ENCODE data around the gene TNFAIP8L3. TPM values are rescaled to one million over a fixed set of nuclear protein-coding genes. Genes with fewer than 3 reads are reported as not detected.
A peak's percentile ranks its signal among the peaks of the same experiment; 100 is the strongest.
"Not testable (repeated sequence)": the region's sequence is repeated elsewhere in the genome, so short reads cannot be mapped to it uniquely, and the experiment has no call there.

The TNFAIP8L3 gene
- total RNA-seq, 1 donor from 2014 or later: 4.2 TPM

DNA sequence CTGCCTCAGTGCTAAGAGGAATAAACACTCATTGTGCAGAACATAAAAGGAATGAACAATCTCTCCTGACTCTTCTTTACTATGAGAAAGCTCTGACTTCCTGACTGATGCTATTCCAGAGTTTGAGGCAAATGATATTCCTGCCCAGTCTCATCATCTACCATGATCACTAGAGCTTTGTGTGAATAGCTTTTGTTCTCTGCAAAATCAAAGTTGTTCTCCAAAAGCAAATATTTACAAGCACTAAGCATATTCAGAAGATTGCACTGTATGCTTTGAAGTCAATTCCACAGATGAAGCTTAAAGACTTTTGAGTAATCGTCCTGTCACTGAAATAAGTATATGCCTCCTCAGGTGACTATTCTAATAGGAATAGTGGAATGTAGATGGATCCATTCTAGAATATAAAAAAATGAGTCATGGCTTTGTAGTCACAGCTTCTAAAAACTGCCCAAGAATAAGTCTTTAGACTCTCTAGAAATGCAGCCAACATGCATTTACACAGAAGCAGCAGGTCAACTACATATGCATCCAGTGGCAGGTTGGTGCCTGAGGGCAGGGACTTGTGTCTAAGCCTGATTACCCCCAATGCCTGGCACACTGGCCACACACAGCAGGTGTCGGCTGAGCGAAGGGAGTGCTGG lies 34.6 kb downstream of the TNFAIP8L3 start:
- no peak for DNase-seq (ENCODE audit: low spot score)

DNA sequence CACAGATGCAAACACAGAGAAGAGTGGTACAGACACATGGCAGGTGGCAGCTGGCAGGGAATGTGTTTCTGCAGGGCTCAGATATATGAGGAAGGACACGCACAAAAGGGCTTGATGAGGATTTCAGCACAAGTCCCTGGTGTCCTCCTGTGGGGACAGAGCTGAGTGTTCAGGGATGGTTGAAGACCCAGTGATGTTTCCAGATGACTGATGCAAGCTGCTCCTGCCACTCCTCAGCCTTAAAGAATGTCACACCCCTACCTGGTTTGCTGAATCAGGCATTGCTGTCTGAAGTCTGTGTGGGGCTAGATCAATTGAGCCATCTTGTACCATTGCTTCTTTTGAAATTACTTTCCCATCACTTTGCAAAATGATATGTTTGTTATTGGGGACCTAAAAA lies 40.2 kb downstream of the TNFAIP8L3 start:
- no peak for DNase-seq (ENCODE audit: low spot score)

DNA sequence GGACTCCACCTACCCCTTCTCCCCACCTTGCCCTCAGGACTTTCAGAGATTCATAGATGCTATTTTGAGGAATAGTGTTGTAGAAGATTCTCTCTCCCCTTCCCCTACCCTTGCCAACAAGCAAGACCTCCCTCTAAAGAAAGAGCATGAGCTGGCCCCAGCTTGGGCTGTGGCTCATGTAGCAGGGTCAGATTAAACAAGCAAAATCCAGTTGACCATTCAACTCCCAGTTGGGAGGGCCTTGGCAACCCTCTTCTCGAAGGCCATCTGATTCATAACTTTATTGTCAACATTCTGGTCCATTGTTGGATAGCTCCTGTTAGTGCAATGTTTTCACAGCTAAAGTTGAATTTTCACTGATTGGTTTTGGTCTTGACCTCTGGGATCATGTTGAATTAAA lies 41.1 kb downstream of the TNFAIP8L3 start:
- no peak for DNase-seq (ENCODE audit: low spot score)

DNA sequence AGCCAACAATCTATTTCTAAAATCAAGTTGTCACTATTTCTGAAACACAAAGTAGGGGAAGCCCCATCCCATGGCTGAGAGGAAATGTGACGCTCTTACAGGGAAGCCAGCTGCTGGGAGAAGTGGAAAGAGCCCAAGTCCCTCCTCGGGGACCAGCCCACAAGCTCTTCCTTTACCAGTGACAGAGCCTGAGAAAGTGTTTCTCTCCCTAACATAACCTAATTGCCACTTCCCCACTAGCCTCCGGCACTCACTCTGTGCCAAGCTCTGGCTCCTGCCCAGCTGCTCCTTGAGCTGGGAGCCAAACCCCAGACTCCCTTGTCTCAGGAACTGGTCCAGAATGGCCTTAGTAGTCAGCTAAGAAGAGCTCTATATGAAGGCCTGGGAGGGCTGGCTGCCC lies 42.9 kb downstream of the TNFAIP8L3 start:
- DNase-seq (ENCODE audit: low spot score): no peak

DNA sequence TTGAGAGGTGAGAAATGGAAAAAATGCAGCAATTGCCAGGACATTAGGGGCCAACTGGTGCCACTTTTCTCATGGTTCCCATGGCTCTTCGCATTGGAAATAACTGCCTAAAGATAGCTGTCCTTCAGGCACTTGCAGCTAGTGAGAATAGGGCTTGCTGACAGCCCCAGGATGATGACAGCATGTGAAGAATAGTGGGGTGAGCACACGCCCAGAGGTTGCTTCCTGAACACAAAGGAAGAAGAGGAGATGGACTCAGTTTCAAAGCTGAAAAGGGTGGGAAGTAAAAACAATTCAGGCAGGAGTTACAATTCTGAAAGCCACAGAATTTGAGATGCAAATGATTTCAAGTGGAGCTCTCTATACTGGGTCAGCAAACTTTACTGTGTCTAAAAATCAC lies 45.6 kb downstream of the TNFAIP8L3 start:
- no peak for DNase-seq (ENCODE audit: low spot score)

DNA sequence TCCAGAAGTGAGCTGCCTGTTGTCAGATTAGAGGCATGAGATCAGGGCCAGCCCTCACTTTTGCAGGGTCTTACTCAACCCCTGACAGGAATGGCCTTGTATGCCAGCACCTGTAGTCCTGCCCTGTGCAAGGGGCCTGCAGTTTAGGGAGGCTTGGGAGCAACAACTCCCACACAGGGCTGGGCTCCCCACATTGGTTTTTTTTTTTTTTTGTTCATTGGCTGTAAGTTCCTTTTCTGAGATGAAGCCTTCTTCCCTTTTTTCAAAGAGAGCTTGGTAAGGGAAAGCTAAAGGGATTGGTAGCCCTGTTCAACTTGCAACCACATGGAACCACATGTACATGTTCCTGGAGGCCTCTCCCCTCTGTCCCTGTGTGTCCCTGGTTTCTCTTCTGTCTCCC lies 46.4 kb downstream of the TNFAIP8L3 start:
- DNase-seq (ENCODE audit: low spot score): no peak

DNA sequence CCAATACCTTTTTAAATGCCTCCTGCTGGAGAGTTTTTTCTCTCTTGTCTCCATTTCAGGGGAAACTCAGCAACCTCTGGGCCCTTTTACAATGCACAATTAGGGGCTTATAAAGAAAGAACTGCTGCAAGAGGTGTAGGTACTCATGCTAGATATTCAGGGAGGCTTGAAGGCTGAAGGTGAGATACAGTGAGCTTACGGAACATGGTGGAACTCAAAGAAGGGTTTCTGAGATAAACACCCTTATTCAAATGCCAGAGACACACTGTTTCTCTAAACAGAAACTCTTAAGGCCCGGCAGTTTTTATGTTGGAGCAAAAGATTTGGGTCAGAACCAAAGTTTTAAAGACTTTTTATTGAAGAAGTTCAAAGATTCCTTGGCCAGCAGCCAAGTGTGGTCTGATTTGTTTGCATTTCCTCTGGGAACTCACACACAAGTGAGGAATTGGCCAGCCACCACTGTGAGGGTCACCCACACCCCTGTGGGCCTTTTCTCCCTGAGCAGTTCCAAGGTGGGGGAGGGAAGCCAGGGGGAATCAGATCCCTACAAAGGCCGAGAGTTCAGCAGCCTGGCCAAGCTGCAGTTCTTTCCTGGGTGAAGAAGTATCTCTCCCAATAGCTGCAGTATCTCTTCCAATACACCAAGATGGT lies 47.8 kb downstream of the TNFAIP8L3 start:
- DNase-seq (ENCODE audit: low spot score): peak; percentile 40

DNA sequence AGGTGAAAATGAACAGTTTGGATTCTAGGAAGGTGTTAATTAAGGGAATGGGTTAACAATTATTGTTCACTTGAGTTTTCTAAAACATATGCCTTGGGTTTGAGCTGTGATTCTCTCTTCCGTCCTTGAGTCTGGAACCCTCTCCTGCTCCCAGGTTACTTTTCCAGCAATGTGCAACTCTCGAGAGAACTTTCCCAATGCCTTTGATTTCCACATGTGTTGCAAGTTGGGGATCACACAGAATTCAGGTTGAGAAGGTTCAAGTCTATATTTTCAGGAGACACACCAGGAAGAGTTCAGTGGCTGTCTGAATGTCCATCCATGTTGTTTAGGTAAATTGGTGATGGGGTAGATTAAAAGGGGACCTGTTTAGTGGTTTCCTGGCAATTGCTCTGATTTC lies 48.7 kb downstream of the TNFAIP8L3 start:
- no peak for DNase-seq (ENCODE audit: low spot score)

DNA sequence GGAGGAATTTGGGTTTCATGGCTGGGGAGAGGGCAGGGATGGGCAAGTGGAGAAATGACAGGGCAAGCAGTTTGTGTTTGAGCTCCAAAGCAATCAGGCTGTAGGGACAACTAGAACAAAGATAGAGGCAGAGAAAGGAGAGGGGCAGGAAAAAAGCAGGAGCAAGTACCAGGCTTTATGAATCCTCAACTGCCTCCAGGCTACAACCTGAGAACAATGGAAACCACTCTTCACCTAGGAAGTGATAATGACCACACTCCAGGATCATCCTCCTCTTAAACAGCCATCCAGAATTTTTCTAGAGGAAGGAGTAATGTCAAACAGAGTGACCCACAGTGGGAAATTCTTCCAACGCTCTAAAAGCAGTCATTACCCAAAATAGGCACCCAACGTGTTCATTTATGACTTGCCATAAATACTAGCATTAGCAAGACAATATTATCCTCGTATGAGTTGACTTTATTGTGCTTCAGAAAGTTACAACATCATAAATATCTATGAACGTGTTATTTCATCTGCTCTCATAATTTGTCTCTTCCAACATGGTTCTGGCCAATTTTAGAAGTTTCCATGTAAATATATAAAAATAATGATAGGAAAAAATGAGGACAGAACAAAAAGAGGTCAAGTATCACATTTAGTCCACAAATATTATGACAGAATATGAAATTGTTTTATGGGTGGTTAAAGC lies 50.5 kb downstream of the TNFAIP8L3 start:
- no peak for DNase-seq (ENCODE audit: low spot score)

DNA sequence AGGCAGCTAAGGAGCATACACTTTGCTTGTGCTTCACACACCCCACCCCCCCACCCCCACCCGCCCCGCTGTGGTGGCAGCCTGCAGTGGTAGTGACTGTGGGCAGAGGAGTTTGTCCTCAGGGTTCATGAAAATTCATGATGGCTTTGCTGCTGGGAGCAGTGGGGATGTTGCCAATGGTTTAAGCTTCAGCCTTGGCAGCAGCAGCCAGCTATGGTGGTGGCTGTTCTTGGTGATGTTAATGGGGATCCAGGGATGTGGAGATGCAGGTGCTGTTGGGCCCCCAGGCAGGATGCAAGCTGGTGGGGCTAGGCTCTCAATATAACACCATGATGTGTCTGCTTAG lies 55.8 kb downstream of the TNFAIP8L3 start:
- no peak for DNase-seq (ENCODE audit: low spot score)

DNA sequence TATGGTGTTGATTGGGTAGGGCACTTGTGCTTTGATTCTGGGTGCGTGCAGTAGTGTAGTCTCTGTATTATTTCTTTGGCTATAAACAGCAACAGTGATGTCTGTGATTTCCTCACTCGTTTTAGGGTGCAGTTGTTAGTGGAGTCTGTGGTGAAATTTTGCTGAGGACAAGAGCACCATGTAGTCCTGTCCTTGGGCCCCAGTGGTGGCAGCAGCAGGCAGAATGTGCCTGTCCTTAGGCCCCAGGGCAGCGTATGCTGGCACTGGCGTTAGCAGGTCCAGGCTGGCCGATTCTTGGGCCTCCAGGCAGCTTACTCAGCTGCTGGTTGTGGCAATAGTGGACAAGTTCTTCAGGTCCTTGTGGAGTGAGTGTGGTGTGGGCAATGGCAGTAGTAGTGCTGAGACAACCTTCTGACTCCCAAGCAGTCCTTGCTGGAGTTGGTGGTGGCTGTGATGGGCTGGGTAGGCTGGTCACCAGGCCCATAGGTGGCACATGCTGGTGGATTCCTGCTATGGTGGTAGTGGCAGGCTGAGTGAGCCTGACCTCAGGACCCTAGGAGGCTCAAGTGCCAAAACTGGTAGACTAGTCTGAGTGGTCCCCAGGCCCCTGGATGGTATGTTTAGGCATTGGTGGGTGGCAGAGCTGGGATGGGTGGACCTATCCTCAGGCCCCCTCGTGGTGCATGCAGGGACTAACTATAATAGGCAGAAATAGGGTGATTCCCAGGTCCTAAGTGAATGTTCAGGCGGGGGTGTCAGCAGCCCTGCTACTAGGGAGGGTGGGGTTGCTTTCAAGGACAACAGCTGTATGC lies 56.3 kb downstream of the TNFAIP8L3 start:
- DNase-seq (ENCODE audit: low spot score): no peak

DNA sequence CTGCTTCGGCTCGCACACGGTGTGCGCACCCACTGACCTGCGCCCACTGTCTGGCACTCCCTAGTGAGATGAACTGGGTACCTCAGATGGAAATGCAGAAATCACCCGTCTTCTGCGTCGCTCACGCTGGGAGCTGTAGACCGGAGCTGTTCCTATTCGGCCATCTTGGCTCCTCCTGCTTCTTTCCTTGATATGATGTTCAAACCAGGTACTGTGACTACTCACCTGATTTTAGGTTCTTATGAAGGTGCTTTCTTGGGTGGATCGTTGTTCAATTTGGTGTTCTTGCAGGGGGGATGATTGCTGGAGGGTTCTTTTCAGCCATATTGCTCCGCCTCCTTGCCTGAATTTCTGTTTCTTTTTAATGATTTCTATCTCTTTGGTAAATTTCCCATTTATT lies 57.2 kb downstream of the TNFAIP8L3 start:
- DNase-seq (ENCODE audit: low spot score): not testable (repeated sequence)

DNA sequence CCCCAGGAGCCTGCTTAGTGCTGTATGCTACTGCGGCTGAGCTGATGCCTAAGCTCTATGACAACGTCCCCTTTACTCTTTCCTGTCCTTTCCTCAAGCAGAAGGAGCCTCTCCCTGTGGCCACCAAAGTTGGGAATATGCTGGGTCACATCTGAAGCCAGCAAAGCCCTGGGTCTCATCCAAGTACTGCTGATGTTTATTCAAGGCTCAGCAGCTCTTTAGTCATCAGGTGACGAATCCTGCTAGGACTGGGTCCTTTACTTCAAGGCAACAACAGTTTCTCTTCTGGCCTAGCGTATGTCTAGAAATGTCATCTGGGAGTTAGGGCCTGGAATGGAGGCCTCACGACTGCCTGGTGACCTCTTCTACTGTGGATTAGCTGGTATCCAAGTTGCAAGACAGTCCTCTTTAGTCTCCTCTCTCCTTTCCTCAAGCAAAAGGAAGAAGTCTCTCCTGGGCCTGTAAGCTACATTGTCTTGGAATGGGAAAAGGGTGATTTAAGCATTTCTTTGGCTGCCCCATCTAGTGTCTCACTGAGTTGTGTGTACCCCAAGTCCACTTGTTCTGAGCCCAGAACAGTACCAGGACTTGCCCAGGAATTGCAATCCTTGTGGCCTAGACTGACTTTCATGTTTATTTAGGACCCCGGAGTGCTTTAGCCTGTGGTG lies 63.9 kb downstream of the TNFAIP8L3 start:
- peak; percentile 56 for DNase-seq (ENCODE audit: low spot score)

DNA sequence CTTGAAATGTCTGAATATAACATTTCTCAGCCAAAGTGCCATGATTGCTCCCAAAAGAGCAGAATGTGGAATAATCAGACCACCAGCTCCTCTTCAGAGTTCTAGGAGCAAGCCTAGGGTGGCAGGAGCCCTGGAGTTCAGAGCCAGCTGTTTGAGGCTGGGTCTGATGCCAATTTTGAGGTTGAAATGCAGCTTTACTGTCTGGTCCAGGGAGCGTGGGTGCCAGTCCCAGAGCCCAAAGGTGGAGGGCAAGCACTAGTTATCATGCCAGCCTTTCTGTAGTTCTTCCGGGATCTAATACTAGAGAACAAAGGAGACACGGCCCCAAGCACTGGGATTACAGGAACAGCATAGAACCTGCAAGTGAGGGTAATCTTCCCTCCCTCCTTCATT lies 69.3 kb downstream of the TNFAIP8L3 start:
- DNase-seq (ENCODE audit: low spot score): no peak

DNA sequence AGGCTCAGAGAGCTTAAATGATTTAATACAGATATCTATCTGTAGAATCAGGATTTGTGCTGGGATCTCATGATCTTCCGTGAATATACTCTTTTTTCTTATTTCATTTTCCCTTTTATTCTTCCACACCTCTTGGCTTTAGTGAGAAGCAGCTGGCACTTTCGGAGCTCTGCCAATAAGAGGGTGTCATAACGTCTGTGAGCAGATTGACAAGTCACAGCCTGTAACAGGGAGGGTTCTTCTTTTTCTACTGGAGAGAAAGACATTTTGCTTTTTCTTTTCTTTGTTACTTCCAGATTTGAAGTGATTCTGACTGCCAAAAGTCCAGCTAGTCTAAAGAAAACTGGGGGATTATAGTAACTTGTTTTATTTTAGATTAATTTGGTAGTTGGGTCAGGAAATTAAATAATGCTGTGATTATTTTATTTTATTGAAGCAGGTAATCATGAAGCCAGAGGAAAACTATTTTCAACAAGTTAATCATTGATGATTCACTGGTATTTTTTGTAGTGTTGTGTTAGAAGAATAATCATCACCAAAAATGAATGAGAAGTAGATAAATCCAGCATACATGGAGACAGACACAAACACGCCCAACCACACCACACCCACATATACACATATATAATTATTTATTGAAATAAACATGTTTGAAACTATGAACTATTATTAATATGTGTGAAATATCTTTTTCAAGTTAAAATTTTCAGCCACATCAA lies 69.8 kb downstream of the TNFAIP8L3 start:
- DNase-seq (ENCODE audit: low spot score): no peak

DNA sequence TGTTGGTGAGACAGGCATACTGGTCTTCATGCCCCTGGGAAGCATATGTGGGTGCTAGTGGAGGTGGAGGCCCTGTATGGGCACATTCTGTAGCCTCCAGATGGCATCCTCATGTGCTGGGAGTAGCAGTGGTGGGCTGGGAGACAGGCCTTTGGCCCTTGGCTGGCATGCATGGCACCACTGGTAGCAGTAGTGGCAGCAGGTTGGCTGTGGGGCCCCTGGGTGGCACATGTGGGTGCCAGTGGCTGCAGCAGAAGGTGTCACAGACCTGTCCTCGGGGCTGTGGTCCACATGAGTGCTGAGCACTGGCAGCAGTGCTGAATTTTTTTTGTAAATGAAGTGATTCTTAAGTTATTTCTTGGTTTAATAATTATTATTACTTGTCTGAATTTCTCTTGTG lies 71.2 kb downstream of the TNFAIP8L3 start:
- no peak for DNase-seq (ENCODE audit: low spot score)

DNA sequence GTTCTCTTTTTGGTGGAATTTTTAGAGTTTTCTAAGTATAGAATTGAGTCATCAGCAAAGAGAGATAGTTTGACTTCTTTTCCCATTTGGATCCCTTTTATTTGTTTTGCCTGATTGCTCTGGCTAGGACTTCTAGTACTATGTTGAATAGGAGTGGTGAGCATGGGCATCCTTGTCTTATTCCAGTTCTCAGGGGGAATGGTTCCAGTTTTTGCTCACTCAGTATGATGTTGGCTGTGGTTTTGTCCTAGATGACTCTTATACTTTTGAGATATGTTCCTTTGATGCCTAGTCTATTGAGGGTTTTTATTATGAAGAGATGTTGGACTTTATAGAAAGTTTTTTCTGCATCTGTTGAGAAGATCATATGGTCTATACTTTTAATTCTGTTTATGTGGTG lies 72.5 kb downstream of the TNFAIP8L3 start:
- no peak for DNase-seq (ENCODE audit: low spot score)

DNA sequence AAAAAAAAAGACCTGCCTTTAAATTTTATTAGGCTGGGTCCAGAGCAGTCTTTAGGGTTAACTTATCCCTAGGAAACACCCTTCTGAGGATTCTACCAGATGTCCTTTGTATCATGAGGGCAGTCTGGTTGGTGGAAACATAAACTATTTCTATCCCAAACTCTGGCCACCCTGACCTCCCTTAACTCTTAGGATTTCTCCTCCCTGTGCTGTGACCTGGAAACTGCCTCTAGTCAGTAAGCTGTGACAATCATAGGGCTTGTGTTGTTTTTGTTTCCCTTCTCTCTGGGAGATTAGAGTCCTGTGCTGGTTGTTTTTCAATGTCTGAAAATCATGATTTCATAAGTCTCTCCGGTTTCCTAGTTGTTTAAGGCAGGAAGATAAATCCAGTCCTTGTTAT lies 78.1 kb downstream of the TNFAIP8L3 start:
- DNase-seq (ENCODE audit: low spot score): no peak

DNA sequence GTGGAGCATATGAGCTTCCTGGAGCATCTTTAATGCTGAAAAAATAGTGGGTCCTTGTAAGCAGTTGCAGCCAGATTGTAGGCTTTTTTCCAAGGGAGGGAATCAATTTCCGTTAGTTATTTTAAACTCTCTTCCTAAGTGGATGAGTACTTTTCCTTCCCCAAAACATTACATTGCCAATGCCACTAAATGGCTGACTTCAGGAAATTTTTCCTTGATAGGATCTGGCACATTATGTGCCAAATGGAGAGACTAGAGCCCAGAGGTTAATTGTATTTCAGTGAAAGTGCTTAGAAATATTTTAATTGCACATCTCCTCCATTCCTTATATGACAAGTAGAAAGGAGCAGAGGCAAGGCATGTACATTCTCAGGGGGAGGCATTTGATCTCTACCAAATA lies 83.5 kb downstream of the TNFAIP8L3 start:
- no peak for DNase-seq (ENCODE audit: low spot score)

DNA sequence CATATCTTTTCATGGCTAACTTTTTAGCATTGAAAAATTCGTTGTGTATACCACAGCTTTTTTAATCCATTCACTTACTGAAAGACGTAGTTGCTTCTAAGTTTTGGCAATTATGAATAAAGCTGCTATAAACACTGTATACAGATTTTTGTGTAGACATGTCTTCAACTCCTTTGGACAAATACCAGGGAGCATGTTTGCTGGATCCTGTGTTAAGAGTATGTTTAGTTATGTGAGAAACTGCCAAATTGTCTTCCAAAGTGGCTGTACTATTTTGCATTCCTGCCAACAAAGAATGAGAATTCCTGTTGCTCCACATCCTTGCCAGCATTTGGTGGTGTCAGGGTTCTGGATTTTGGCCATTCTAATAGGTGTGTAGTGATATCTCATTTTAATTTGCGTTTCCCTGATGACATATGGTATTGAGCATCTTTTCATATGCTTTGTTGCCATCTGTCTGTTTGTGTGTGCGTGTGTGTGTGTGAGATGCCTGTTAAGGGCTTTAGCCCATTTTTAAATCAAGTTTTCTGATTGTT lies 87.5 kb downstream of the TNFAIP8L3 start:
- no peak for DNase-seq (ENCODE audit: low spot score)

Measured in mucosa of gallbladder (tissue), 1 donor.